GM12878 (cell line): Measurements from ENCODE around the gene NECAB2.

Experiments used
- BRCA1 ChIP-seq: IDR thresholded peaks from 2 replicates; pipeline ENCODE4 v1.6.1; 2011; ENCODE audit warnings: low read depth, low read length, improper control_type of control experiment
- CEBPB ChIP-seq, 2 experiments: fragments of 150-350 bp in 1 of 2; IDR thresholded peaks; 2 replicates each; pipeline ENCODE4 v1.6.1; 2012 to 2014; ENCODE audit warnings: low read depth in 2 of 2, low read length in 2 of 2, borderline replicate concordance in 1 of 2, inconsistent platforms in 1 of 2
- CTCF ChIP-seq, 3 experiments: IDR thresholded peaks in 2 of 3; conservative IDR thresholded peaks in 1 of 3; 2 replicates each; pipeline ENCODE4 v1.5.1; 2011; ENCODE audit warnings: low read depth in 3 of 3, low read length in 3 of 3, mild to moderate bottlenecking in 3 of 3, control low read depth in 2 of 3, moderate library complexity in 2 of 3, inconsistent platforms in 1 of 3, mixed read lengths in 1 of 3; ENCODE audit not compliant: control insufficient read depth in 2 of 3, insufficient read depth in 1 of 3; ENCODE audit errors: extremely low read depth in 1 of 3
- ELK1 ChIP-seq: IDR thresholded peaks from 2 replicates; pipeline ENCODE4 v1.6.1; 2012; ENCODE audit warnings: low read depth, low read length, improper control_type of control experiment
- EP300 ChIP-seq, 2 experiments: fragments of 150-350 bp in 1 of 2; IDR thresholded peaks; 2 replicates each; pipeline ENCODE4 v1.6.1; 2011 to 2012; ENCODE audit warnings: low read depth in 2 of 2, low read length in 2 of 2, borderline replicate concordance in 1 of 2, improper control_type of control experiment in 1 of 2, inconsistent platforms in 1 of 2; ENCODE audit not compliant: control insufficient read depth in 1 of 2
- KDM1A ChIP-seq: fragments of 200-600 bp; sonication (generic); IDR thresholded peaks from 2 replicates; pipeline ENCODE4 v1.6.1; 2016; ENCODE audit warnings: borderline replicate concordance
- MXI1 ChIP-seq: fragments of 150-350 bp; IDR thresholded peaks from 2 replicates; pipeline ENCODE4 v1.6.1; 2011; ENCODE audit warnings: low read depth, mild to moderate bottlenecking, inconsistent platforms, low read length, improper control_type of control experiment
- MYC ChIP-seq: IDR thresholded peaks from 2 replicates; pipeline ENCODE4 v1.6.1; 2011; ENCODE audit warnings: mild to moderate bottlenecking, low read length, moderate library complexity, inconsistent platforms; ENCODE audit not compliant: insufficient read depth, insufficient replicate concordance, insufficient read length, severe bottlenecking
- POLR2AphosphoS5 ChIP-seq: IDR thresholded peaks from 2 replicates; pipeline ENCODE4 v1.6.1; 2011; ENCODE audit warnings: mild to moderate bottlenecking, low read length, inconsistent platforms
- SPI1 ChIP-seq: IDR thresholded peaks from 2 replicates; pipeline ENCODE4 v1.6.1; 2011; ENCODE audit warnings: low read depth, mild to moderate bottlenecking, low read length, moderate library complexity, borderline replicate concordance; ENCODE audit not compliant: insufficient read depth
- SREBF1 ChIP-seq: IDR thresholded peaks from 2 replicates; pipeline ENCODE4 v1.6.1; 2012; ENCODE audit warnings: mild to moderate bottlenecking, low read length

- TF ChIP-seq MYC (no peak), ELK1 (no peak), CTCF (IDR thresholded peaks at IDR 0.05 in 2 of 3, conservative IDR thresholded peaks at IDR 0.05 in 1 of 3; ENCODE audit: control insufficient read depth in 2 of 3, extremely low read depth in 1 of 3, insufficient read depth in 1 of 3, low read depth in 3 of 3, low read length in 3 of 3) (no peak), EP300 (IDR thresholded peaks at IDR 0.05; ENCODE audit: borderline replicate concordance in 1 of 2, control insufficient read depth in 1 of 2, low read depth in 2 of 2, low read length in 2 of 2) (no peak), POLR2AphosphoS5 (no peak), MXI1 (no peak), KDM1A (no peak), CEBPB (IDR thresholded peaks at IDR 0.05; ENCODE audit: borderline replicate concordance in 1 of 2, low read depth in 2 of 2, low read length in 2 of 2) (no peak), BRCA1 (no peak), SPI1 (no peak), SREBF1 (no peak)
Measured at GRCh38 chr16:83952940-83953795, 14.9 kb upstream of the NECAB2 start, which contains the start of gene OSGIN1.
